Prostate gland (tissue), 2 donors: ENCODE data around the gene RER1. TPM values are rescaled to one million over a fixed set of nuclear protein-coding genes. Genes with fewer than 3 reads are reported as not detected.

Experiments
- DNase-seq: peaks from one replicate; pipeline ENCODE4 v3.0.0-alpha.2; 2019; ENCODE audit warnings: low spot score
- H3K27ac ChIP-seq, 2 donors: fragments of 200-600 bp; sonication (generic); 2 replicates each; pipeline ENCODE4 v1.5.1; 2017 to 2019
- H3K27me3 ChIP-seq: fragments of 200-600 bp; sonication (generic); replicated peaks from 2 replicates; pipeline ENCODE4 v1.5.1; 2019; ENCODE audit not compliant: insufficient read depth
- H3K36me3 ChIP-seq, 2 donors: fragments of 200-600 bp; sonication (generic); 1 replicate in 1 of 2; 2 replicates in 1 of 2; pipeline versions ENCODE4 v1.5.1 to v1.8.1; 2017 to 2019
- H3K4me1 ChIP-seq: fragments of 200-600 bp; sonication (generic); replicated peaks from 2 replicates; pipeline ENCODE4 v1.5.1; 2019
- H3K4me3 ChIP-seq, 2 donors: fragments of 200-600 bp; sonication (generic); 2 replicates each; pipeline ENCODE4 v1.5.1; 2017 to 2019
- H3K9me3 ChIP-seq: fragments of 200-600 bp; sonication (generic); 2 replicates; pipeline ENCODE4 v1.5.1; 2017
- POLR2A ChIP-seq: fragments of 450-650 bp; IDR thresholded peaks from one replicate; pipeline ENCODE4 v1.6.1; 2016; ENCODE audit warnings: antibody characterized with exemption, mild to moderate bottlenecking
- POLR2AphosphoS5 ChIP-seq: sonication (generic); formaldehyde crosslinking; IDR thresholded peaks from one replicate; pipeline ENCODE4 v1.6.1; 2017; ENCODE audit warnings: antibody characterized with exemption
- WGBS: methylation state at CpG from one replicate; pipeline ENCODE4 v1.1.5; 2018; 5-methylcytosine and 5-hydroxymethylcytosine counted together
- intact Hi-C: fragments of 100-400 bp; cut with DNase I; formaldehyde crosslinking; loops from one replicate; pipeline ENCODE4 v1.14.2; 2022
- total RNA-seq, 2 donors: library from RNA; depleted of rRNA; stranded (reverse); fragments of >200 nt; gene quantifications; one replicate each; pipeline ENCODE4 v1.1.0, GENCODE V29; 2016
- TF ChIP-seq, protein P1 (sequence below), 4 experiments: fragments of 200-600 bp in 2 of 4; fragments of 450-650 bp in 2 of 4; sonication (generic) in 2 of 4; IDR thresholded peaks; 1 replicate in 3 of 4; 2 replicates in 1 of 4; pipeline ENCODE4 v1.5.1; 2016 to 2019; ENCODE audit warnings: antibody characterized with exemption in 4 of 4, mild to moderate bottlenecking in 2 of 4, moderate library complexity in 2 of 4

RER1 gene
- total RNA-seq, 2 donors from 2014 or later, result 86.1 to 97.0 TPM

DNA sequence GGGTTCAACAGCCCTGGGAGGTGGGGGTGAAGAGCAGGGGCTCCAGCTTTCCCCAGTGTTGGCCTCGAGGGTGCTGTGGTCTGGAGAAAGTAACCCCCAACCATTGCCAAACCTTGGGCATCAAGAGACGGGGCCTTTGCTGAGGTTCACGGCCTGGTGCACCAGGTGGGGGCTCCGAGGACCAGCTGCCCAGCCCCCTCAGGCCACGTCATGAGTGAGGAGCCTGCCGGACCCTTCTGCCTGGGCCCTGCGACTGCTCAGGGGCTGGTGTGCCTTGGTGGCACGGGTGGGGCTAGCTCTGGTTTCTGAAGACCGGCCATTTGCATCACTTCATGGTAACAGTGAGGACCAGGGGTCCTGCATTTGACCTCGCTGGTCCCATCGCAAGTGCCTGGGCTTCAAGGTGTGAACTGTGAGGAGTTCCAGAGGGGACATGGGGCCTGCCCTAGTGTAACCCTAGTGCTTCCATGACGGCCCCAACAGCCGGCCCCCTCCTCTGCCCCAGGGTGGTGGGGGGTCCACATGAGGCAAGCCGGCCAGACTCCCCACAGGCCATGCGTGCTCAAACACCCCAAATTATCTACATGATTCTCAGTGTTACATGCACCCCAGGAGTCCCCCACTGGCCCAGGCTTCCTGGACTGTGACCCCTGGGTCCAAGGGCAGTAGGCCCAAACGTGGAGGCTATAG is 13.7 kb upstream of the RER1 start:
- no peaks in the 10 kb centered on the region for H3K4me1 ChIP-seq
- no peaks in the 10 kb centered on the region for H3K36me3 ChIP-seq
- no peak overlapping the region for H3K27ac ChIP-seq
- intact Hi-C loops, result no loop called here
- DNase-seq, result no peak
- WGBS, result 82% methylated on average over 12 of the region's 16 CpGs
- no peaks in the 10 kb centered on the region for H3K9me3 ChIP-seq
- H3K27me3 ChIP-seq, result no peaks in the 10 kb centered on the region
- TF ChIP-seq, protein P1, sequence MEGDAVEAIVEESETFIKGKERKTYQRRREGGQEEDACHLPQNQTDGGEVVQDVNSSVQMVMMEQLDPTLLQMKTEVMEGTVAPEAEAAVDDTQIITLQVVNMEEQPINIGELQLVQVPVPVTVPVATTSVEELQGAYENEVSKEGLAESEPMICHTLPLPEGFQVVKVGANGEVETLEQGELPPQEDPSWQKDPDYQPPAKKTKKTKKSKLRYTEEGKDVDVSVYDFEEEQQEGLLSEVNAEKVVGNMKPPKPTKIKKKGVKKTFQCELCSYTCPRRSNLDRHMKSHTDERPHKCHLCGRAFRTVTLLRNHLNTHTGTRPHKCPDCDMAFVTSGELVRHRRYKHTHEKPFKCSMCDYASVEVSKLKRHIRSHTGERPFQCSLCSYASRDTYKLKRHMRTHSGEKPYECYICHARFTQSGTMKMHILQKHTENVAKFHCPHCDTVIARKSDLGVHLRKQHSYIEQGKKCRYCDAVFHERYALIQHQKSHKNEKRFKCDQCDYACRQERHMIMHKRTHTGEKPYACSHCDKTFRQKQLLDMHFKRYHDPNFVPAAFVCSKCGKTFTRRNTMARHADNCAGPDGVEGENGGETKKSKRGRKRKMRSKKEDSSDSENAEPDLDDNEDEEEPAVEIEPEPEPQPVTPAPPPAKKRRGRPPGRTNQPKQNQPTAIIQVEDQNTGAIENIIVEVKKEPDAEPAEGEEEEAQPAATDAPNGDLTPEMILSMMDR (IDR thresholded peaks at IDR 0.05), result no peak
- TF ChIP-seq POLR2AphosphoS5, result no peak
- TF ChIP-seq POLR2A, result no peak
- H3K4me3 ChIP-seq, result no peak overlapping the region

- Histone ChIP-seq H3K27ac (no peak overlapping the region), H3K36me3 (no peaks in the 10 kb centered on the region), H3K9me3 (no peaks in the 10 kb centered on the region), H3K27me3 (no peaks in the 10 kb centered on the region), H3K4me3 (no peak overlapping the region), H3K4me1 (no peaks in the 10 kb centered on the region)
- 96% methylated on average over 24 of the region's 24 CpGs for WGBS
- DNase-seq, result no peak
- no peak for TF ChIP-seq POLR2AphosphoS5
- TF ChIP-seq, protein P1 (IDR thresholded peaks at IDR 0.05), result no peak
- intact Hi-C loops, result no loop called here
These were observed 13.2 kb upstream of the RER1 start for GRCh38 chr1:2378441-2378851.

DNA sequence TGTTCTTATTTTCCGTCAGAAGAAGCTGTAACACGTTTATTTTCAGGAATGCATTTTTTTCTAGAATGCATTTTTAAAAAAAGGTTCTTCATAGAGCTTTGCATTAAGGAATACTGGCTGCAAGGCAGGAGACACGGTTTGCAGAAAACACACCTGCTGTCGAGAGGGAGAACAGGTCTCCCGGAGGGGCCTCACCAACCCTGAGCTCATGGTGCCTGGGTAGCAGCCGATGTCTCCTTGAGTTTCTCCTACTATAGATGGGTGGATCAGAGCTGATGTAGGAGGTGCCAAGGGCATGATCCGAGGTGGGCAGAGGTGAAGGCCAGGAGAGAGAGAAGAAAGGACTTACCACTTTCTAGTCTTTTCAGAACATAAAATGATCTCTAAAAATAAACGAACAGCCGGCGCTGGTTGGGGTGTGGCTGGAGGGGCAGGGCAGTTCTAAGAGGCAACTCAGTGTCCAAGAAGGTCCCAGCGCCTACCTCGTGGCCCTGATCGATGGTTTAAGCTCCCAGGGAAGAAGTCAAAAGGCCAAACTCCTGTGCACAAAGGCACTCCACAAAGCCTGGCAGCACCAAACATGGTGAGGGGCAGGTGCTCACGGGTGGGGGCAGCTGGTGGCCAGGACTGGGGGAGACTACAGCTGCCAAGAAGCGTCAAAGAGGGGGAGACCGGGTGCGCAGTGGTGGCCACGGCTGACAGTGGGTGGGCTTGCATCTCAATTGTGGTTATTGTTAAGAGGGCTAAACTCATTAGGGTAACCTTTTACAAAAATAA is 12.5 kb upstream of the RER1 start:
- no peak for DNase-seq
- H3K4me1 ChIP-seq, result no peaks in the 10 kb centered on the region
- TF ChIP-seq POLR2A (no peak), POLR2AphosphoS5 (no peak)
- TF ChIP-seq, protein P1 (IDR thresholded peaks at IDR 0.05), result no peak
- no peak overlapping the region for H3K27ac ChIP-seq
- H3K27me3 ChIP-seq, result no peaks in the 10 kb centered on the region
- WGBS, result 78% methylated on average over 18 of the region's 18 CpGs
- intact Hi-C loops, result no loop called here
- H3K36me3 ChIP-seq, result no peaks in the 10 kb centered on the region
- H3K9me3 ChIP-seq, result no peaks in the 10 kb centered on the region
- no peak overlapping the region for H3K4me3 ChIP-seq

DNA sequence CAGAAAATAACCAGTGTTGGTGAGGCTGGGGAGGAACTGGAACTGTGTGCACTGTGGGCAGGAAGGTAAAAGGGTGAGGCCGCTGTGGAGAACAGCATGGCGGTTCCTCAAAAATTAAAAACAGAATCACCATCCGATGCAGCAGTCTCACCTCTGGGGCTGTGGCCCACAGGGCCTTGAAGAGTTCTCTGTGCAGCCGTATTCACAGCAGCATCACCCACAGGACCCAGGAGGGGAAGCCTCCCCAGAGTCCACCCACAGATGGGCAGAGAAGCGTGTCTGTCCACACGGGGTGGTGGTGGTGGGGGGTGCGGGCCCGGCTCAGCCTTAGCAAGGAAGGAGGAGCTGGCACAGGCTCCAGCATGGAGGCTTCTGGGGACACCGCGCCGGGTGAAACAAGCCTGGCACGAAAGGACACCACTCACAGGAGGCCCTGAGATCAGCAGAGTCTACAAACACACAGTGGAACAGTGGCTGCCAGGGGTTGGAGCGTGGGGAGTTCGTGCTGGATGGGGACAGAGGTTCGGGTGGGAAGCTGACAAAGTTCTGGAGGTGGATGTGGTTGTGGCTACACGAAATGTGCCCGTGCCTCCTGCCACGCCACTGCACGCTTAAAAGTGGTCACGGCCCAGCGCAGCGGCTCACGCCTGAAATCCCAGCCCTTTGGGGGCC is 11.8 kb upstream of the RER1 start:
- Histone ChIP-seq H3K9me3 (no peaks in the 10 kb centered on the region), H3K4me1 (no peaks in the 10 kb centered on the region), H3K4me3 (no peak overlapping the region), H3K27ac (no peak overlapping the region), H3K27me3 (no peaks in the 10 kb centered on the region), H3K36me3 (no peaks in the 10 kb centered on the region)
- WGBS, result 91% methylated on average over 23 of the region's 23 CpGs
- TF ChIP-seq, protein P1 (IDR thresholded peaks at IDR 0.05), result no peak
- no peak for TF ChIP-seq POLR2A
- TF ChIP-seq POLR2AphosphoS5, result no peak
- no peak for DNase-seq
- intact Hi-C loops, result loop anchor here (2.0 to 5.0 kb wide), 2 partner anchors 57 to 68 kb away; no protein-coding TSS in a partner anchor
